Liver (tissue), 9 donors: ENCODE measurements around the gene STAT2. TPM values are rescaled to one million over a fixed set of nuclear protein-coding genes. Genes with fewer than 3 reads are reported as not detected.

Experiments
- DNase-seq: peaks from one replicate; pipeline ENCODE4 v3.0.0-alpha.2; 2017; ENCODE audit warnings: low spot score
- H3K27ac ChIP-seq, 2 donors: one replicate each; pipeline ENCODE4 v1.7.0; 2013; ENCODE audit warnings: inconsistent platforms in 2 of 2, low read length in 2 of 2, control low read depth in 1 of 2, low read depth in 1 of 2, mild to moderate bottlenecking in 1 of 2
- H3K27me3 ChIP-seq, 4 donors: one replicate each; pipeline versions ENCODE4 v1.6.1 to v1.7.0; 2013; ENCODE audit warnings: low read length in 3 of 4, inconsistent platforms in 1 of 4, mild to moderate bottlenecking in 1 of 4, moderate library complexity in 1 of 4; ENCODE audit not compliant: control insufficient read depth in 4 of 4, insufficient read depth in 4 of 4
- H3K36me3 ChIP-seq, 4 donors: one replicate each; pipeline versions ENCODE4 v1.6.1 to v1.7.0; 2013; ENCODE audit warnings: low read length in 3 of 4, mild to moderate bottlenecking in 3 of 4, low read depth in 1 of 4, moderate library complexity in 1 of 4; ENCODE audit not compliant: control insufficient read depth in 4 of 4, insufficient read depth in 3 of 4
- H3K4me1 ChIP-seq, 4 donors: one replicate each; pipeline versions ENCODE4 v1.6.1 to v1.7.0; 2013; ENCODE audit warnings: low read length in 3 of 4, mild to moderate bottlenecking in 3 of 4, moderate library complexity in 1 of 4; ENCODE audit not compliant: control insufficient read depth in 4 of 4, insufficient read depth in 4 of 4
- H3K4me3 ChIP-seq, 3 donors: one replicate each; pipeline versions ENCODE4 v1.6.1 to v1.7.0; 2013; ENCODE audit warnings: low read length in 3 of 3, control low read depth in 1 of 3, low read depth in 1 of 3, mild to moderate bottlenecking in 1 of 3
- H3K9ac ChIP-seq, 2 donors: one replicate each; pipeline ENCODE4 v1.7.0; 2013; ENCODE audit warnings: low read length in 2 of 2, mild to moderate bottlenecking in 2 of 2, moderate library complexity in 2 of 2, control low read depth in 1 of 2, low read depth in 1 of 2
- H3K9me3 ChIP-seq, 4 donors: one replicate each; pipeline versions ENCODE4 v1.6.1 to v1.7.0; 2013; ENCODE audit warnings: low read length in 3 of 4; ENCODE audit not compliant: control insufficient read depth in 4 of 4
- EGR1 ChIP-seq, 2 donors: IDR thresholded peaks; 2 replicates each; pipeline ENCODE4 v1.6.1; 2016 to 2018; ENCODE audit warnings: antibody characterized with exemption in 2 of 2, low read depth in 2 of 2
- FOXA1 ChIP-seq: IDR thresholded peaks from 2 replicates; pipeline ENCODE4 v1.6.1; 2016; ENCODE audit warnings: antibody characterized with exemption
- FOXA2 ChIP-seq: IDR thresholded peaks from 2 replicates; pipeline ENCODE4 v1.6.1; 2016; ENCODE audit warnings: antibody characterized with exemption
- GABPA ChIP-seq, 2 donors: IDR thresholded peaks in 1 of 2; conservative IDR thresholded peaks in 1 of 2; 2 replicates each; pipeline ENCODE4 v1.6.1; 2016; ENCODE audit warnings: antibody characterized with exemption in 2 of 2, mild to moderate bottlenecking in 1 of 2, moderate library complexity in 1 of 2
- HNF4A ChIP-seq, 2 donors: conservative IDR thresholded peaks; 2 replicates each; pipeline ENCODE4 v1.6.1; 2016; ENCODE audit warnings: antibody characterized with exemption in 2 of 2, mild to moderate bottlenecking in 2 of 2
- HNF4G ChIP-seq: IDR thresholded peaks from 2 replicates; pipeline ENCODE4 v1.6.1; 2016; ENCODE audit warnings: antibody characterized with exemption
- JUND ChIP-seq, 2 donors: IDR thresholded peaks; 2 replicates each; pipeline ENCODE4 v1.6.1; 2016; ENCODE audit warnings: antibody characterized with exemption in 2 of 2
- NR2F2 ChIP-seq: IDR thresholded peaks from 2 replicates; pipeline ENCODE4 v1.6.1; 2016; ENCODE audit warnings: antibody characterized with exemption
- RAD21 ChIP-seq, 2 donors: IDR thresholded peaks; 2 replicates each; pipeline ENCODE4 v1.6.1; 2016; ENCODE audit warnings: antibody characterized with exemption in 2 of 2, mild to moderate bottlenecking in 2 of 2
- RXRA ChIP-seq, 2 donors: IDR thresholded peaks; 2 replicates each; pipeline ENCODE4 v1.6.1; 2017 to 2018; ENCODE audit warnings: antibody characterized with exemption in 2 of 2, mild to moderate bottlenecking in 1 of 2
- SP1 ChIP-seq: IDR thresholded peaks from 2 replicates; pipeline ENCODE4 v1.6.1; 2018; ENCODE audit warnings: antibody characterized with exemption, mild to moderate bottlenecking
- TAF1 ChIP-seq: conservative IDR thresholded peaks from 2 replicates; pipeline ENCODE4 v1.6.1; 2016; ENCODE audit warnings: antibody characterized with exemption, mild to moderate bottlenecking
- YY1 ChIP-seq: IDR thresholded peaks from 2 replicates; pipeline ENCODE4 v1.6.1; 2016; ENCODE audit warnings: antibody characterized with exemption, mild to moderate bottlenecking
- WGBS: extraction: QIAGEN DNeasy Blood & Tissue Kit; methylation state at CpG from one replicate; pipeline ENCODE4 v1.1.7; 2013; 5-methylcytosine and 5-hydroxymethylcytosine counted together
- polyA plus RNA-seq, 2 donors: library from polyadenylated mRNA; stranded (reverse) in 1 of 2; unstranded in 1 of 2; fragments of 200-250 nt in 1 of 2; fragments of >200 nt in 1 of 2; fragmentation: Nextera tagmentation in 1 of 2; extraction: Ambion mirVana in 1 of 2; gene quantifications; one replicate each; pipeline versions ENCODE4 v1.2.1 to v1.2.3, GENCODE V29; 2013 to 2015
- total RNA-seq, 2 donors: library from RNA; depleted of rRNA; stranded (reverse); fragments of >200 nt; gene quantifications; one replicate each; pipeline ENCODE4 v1.2.3, GENCODE V29; 2014
- TF ChIP-seq, protein P1 (sequence below): fragments of 150-350 bp; IDR thresholded peaks from 2 replicates; pipeline ENCODE4 v1.5.1; 2017; ENCODE audit warnings: improper control_type of control experiment, low read depth, low read length; ENCODE audit not compliant: missing input control
- TF ChIP-seq, protein P2 (sequence below): IDR thresholded peaks from 2 replicates; pipeline ENCODE4 v1.6.1; 2016; ENCODE audit warnings: antibody characterized with exemption
- TF ChIP-seq, protein P3 (sequence below): IDR thresholded peaks from 2 replicates; pipeline ENCODE4 v1.6.1; 2016; ENCODE audit warnings: antibody characterized with exemption
- TF ChIP-seq, protein P4 (sequence below): IDR thresholded peaks from 2 replicates; pipeline ENCODE4 v1.6.1; 2016; ENCODE audit warnings: antibody characterized with exemption, mild to moderate bottlenecking
- TF ChIP-seq, protein P5 (sequence below): IDR thresholded peaks from 2 replicates; pipeline ENCODE4 v1.6.1; 2016; ENCODE audit warnings: antibody characterized with exemption
- donor health status: healthy.
- donor health status: healthy.
- donor health status: healthy.
- donor health status: healthy.
- donor health status: healthy.

The STAT2 gene
- total and polyA plus RNA-seq, 4 donors, result 48.4 to 219 (median 66.6) TPM

DNA sequence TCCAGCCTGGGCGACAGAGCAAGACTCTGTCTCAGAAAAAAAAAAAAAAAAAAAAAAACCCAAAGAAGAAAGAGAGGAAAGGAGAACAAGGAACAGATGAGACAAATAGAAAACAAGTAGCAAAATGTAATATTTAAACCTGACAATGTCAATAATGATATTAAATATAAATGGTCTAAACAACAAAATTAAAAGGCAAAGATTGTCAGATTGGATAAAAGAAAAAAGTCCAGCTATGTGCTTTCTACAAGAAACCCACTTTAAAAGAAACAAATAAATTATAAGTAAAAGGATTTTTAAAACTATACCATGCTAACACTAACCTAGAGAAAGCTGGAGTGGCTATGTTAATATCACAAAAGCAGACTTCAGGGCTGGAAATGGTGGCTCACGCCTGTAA is 32.4 kb upstream of the STAT2 start:
- Histone ChIP-seq H3K36me3 (no peaks in the 10 kb centered on the region), H3K27me3 (no peaks in the 10 kb centered on the region), H3K9me3 (no peaks in the 10 kb centered on the region), H3K27ac (no peak overlapping the region), H3K9ac (no peak overlapping the region), H3K4me1 (no peaks in the 10 kb centered on the region), H3K4me3 (no peak overlapping the region)
- DNase-seq, result no peak
- no peak for TF ChIP-seq NR2F2
- 100% methylated on average over 2 of the region's 2 CpGs for WGBS

DNA sequence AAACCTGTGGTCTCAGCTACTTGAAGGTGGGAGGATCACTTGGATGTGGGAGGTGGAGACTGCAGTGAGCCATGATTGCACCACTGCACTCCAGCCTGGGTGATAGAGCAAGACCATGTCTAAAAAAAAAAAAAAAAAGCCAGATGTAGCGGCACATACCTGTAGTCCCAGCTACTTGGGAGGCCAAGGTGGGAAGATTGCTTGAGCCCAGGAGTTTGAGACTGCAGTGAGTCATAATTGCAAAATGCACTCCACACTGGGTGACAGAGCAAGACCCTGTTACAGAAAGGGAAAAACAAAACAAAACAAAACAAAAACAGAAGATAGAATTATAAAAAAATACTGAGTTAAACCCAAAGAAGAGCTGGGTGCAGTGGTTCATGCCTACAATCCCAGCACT is 31.8 kb upstream of the STAT2 start:
- no peak overlapping the region for H3K27ac ChIP-seq
- DNase-seq, result no peak
- H3K4me1 ChIP-seq, result no peaks in the 10 kb centered on the region
- H3K9me3 ChIP-seq, result no peaks in the 10 kb centered on the region
- H3K9ac ChIP-seq, result no peak overlapping the region
- H3K27me3 ChIP-seq, result no peaks in the 10 kb centered on the region
- no peaks in the 10 kb centered on the region for H3K36me3 ChIP-seq
- TF ChIP-seq HNF4G, result no peak
- TF ChIP-seq, protein P1, sequence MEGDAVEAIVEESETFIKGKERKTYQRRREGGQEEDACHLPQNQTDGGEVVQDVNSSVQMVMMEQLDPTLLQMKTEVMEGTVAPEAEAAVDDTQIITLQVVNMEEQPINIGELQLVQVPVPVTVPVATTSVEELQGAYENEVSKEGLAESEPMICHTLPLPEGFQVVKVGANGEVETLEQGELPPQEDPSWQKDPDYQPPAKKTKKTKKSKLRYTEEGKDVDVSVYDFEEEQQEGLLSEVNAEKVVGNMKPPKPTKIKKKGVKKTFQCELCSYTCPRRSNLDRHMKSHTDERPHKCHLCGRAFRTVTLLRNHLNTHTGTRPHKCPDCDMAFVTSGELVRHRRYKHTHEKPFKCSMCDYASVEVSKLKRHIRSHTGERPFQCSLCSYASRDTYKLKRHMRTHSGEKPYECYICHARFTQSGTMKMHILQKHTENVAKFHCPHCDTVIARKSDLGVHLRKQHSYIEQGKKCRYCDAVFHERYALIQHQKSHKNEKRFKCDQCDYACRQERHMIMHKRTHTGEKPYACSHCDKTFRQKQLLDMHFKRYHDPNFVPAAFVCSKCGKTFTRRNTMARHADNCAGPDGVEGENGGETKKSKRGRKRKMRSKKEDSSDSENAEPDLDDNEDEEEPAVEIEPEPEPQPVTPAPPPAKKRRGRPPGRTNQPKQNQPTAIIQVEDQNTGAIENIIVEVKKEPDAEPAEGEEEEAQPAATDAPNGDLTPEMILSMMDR, result no peak
- no peak for TF ChIP-seq EGR1 (IDR thresholded peaks at IDR 0.05; ENCODE audit: low read depth in 2 of 2)
- TF ChIP-seq, protein P2, sequence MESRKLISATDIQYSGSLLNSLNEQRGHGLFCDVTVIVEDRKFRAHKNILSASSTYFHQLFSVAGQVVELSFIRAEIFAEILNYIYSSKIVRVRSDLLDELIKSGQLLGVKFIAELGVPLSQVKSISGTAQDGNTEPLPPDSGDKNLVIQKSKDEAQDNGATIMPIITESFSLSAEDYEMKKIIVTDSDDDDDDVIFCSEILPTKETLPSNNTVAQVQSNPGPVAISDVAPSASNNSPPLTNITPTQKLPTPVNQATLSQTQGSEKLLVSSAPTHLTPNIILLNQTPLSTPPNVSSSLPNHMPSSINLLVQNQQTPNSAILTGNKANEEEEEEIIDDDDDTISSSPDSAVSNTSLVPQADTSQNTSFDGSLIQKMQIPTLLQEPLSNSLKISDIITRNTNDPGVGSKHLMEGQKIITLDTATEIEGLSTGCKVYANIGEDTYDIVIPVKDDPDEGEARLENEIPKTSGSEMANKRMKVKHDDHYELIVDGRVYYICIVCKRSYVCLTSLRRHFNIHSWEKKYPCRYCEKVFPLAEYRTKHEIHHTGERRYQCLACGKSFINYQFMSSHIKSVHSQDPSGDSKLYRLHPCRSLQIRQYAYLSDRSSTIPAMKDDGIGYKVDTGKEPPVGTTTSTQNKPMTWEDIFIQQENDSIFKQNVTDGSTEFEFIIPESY, result no peak
- TF ChIP-seq JUND (IDR thresholded peaks at IDR 0.05), result no peak
- TF ChIP-seq YY1, result no peak
- TF ChIP-seq FOXA1, result no peak
- no peak for TF ChIP-seq SP1
- no peak for TF ChIP-seq GABPA (IDR thresholded peaks at IDR 0.05 in 1 of 2, conservative IDR thresholded peaks at IDR 0.05 in 1 of 2)
- no peak for TF ChIP-seq RAD21 (IDR thresholded peaks at IDR 0.05)
- TF ChIP-seq FOXA2, result no peak
- TF ChIP-seq, protein P3, sequence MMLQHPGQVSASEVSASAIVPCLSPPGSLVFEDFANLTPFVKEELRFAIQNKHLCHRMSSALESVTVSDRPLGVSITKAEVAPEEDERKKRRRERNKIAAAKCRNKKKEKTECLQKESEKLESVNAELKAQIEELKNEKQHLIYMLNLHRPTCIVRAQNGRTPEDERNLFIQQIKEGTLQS, result no peak
- no peak for TF ChIP-seq TAF1
- TF ChIP-seq, protein P4, sequence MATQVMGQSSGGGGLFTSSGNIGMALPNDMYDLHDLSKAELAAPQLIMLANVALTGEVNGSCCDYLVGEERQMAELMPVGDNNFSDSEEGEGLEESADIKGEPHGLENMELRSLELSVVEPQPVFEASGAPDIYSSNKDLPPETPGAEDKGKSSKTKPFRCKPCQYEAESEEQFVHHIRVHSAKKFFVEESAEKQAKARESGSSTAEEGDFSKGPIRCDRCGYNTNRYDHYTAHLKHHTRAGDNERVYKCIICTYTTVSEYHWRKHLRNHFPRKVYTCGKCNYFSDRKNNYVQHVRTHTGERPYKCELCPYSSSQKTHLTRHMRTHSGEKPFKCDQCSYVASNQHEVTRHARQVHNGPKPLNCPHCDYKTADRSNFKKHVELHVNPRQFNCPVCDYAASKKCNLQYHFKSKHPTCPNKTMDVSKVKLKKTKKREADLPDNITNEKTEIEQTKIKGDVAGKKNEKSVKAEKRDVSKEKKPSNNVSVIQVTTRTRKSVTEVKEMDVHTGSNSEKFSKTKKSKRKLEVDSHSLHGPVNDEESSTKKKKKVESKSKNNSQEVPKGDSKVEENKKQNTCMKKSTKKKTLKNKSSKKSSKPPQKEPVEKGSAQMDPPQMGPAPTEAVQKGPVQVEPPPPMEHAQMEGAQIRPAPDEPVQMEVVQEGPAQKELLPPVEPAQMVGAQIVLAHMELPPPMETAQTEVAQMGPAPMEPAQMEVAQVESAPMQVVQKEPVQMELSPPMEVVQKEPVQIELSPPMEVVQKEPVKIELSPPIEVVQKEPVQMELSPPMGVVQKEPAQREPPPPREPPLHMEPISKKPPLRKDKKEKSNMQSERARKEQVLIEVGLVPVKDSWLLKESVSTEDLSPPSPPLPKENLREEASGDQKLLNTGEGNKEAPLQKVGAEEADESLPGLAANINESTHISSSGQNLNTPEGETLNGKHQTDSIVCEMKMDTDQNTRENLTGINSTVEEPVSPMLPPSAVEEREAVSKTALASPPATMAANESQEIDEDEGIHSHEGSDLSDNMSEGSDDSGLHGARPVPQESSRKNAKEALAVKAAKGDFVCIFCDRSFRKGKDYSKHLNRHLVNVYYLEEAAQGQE, result no peak
- TF ChIP-seq HNF4A (conservative IDR thresholded peaks at IDR 0.05), result no peak
- TF ChIP-seq, protein P5, sequence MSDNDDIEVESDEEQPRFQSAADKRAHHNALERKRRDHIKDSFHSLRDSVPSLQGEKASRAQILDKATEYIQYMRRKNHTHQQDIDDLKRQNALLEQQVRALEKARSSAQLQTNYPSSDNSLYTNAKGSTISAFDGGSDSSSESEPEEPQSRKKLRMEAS, result no peak
- TF ChIP-seq RXRA (IDR thresholded peaks at IDR 0.05), result no peak
- H3K4me3 ChIP-seq, result no peak overlapping the region
- WGBS, result 100% methylated on average over 1 of the region's 1 CpG
